A549 (cell line): ENCODE data around the gene CNST. TPM values are rescaled to one million over a fixed set of nuclear protein-coding genes. Genes with fewer than 3 reads are reported as not detected.
A peak's percentile ranks its signal among the peaks of the same experiment; 100 is the strongest.
"Not testable (repeated sequence)": the region's sequence is repeated elsewhere in the genome, so short reads cannot be mapped to it uniquely, and the experiment has no call there.

Source experiments
- ATAC-seq, 2 experiments: fragments of 200-7000 bp in 1 of 2; fragments of >200 bp in 1 of 2; cut with Nextera tagmentation in 1 of 2; cut with Tn5 transposase in 1 of 2; 3 replicates each; pipeline versions ENCODE4 v1.8.0 to v1.9.1; 2018 to 2020; ENCODE audit warnings: mild to moderate bottlenecking in 1 of 2, moderate library complexity in 1 of 2
- CTCF ChIA-PET: fragments of 300-600 bp; sonication (Branson Sonifier 250); formaldehyde crosslinking; extraction: SDS; loops from one replicate; lab custom pipeline; 2021; ENCODE audit warnings: antibody characterized with exemption, inconsistent platforms; lab: Yijun Ruan, JAX
- POLR2A ChIA-PET: fragments of 350-600 bp; formaldehyde crosslinking; extraction: SDS; loops from one replicate; lab custom pipeline; 2021; ENCODE audit warnings: antibody characterized with exemption, inconsistent platforms; lab: Yijun Ruan, JAX
- DNase-seq, 2 experiments: peaks; one replicate each; pipeline versions ENCODE4 v3.0.0 to v3.0.0-alpha.2; 2011 to 2016; ENCODE audit warnings: low read depth in 1 of 2, low spot score in 1 of 2
- FAIRE-seq: peaks from 2 replicates; lab custom pipeline; 2011; peaks lifted over from hg19 to GRCh38; lab: Jason Lieb, UNC
- H3K27ac ChIP-seq, 2 experiments: fragments of >200 bp; sonication (Bioruptor Twin); formaldehyde crosslinking; 3 replicates each; pipeline ENCODE4 v1.5.1; 2016 to 2017
- H3K4me1 ChIP-seq: fragments of >200 bp; sonication (Bioruptor Twin); formaldehyde crosslinking; 3 replicates; pipeline ENCODE4 v1.6.1; 2016
- H3K4me2 ChIP-seq: fragments of >200 bp; sonication (Bioruptor Twin); formaldehyde crosslinking; 3 replicates; pipeline ENCODE4 v1.6.1; 2016
- H3K4me3 ChIP-seq: fragments of >200 bp; sonication (Bioruptor Twin); formaldehyde crosslinking; 3 replicates; pipeline ENCODE4 v1.5.1; 2016
- H3K9me3 ChIP-seq: fragments of >200 bp; sonication (Bioruptor Twin); formaldehyde crosslinking; 3 replicates; pipeline ENCODE4 v1.6.1; 2016
- ATOH8 ChIP-seq: fragments of 250-450 bp; sonication (Bioruptor Pico); IDR thresholded peaks from 2 replicates; pipeline ENCODE4 v1.5.0; 2020; ENCODE audit warnings: low read depth, mild to moderate bottlenecking, moderate library complexity
- CEBPB ChIP-seq, 2 experiments: fragments of >200 bp in 1 of 2; sonication (Bioruptor Twin) in 1 of 2; formaldehyde crosslinking in 1 of 2; IDR thresholded peaks; 2 replicates each; pipeline ENCODE4 v1.6.1; 2012 to 2016
- E2F6 ChIP-seq: IDR thresholded peaks from 2 replicates; pipeline ENCODE4 v1.6.1; 2012; ENCODE audit warnings: low read depth, borderline replicate concordance
- EHF ChIP-seq: fragments of 250-450 bp; sonication (Bioruptor Pico); IDR thresholded peaks from 2 replicates; pipeline ENCODE4 v1.5.0; 2020; ENCODE audit warnings: mild to moderate bottlenecking
- EHMT2 ChIP-seq: fragments of 200-600 bp; sonication (generic); IDR thresholded peaks from 2 replicates; pipeline ENCODE4 v1.6.1; 2016; ENCODE audit warnings: antibody characterized with exemption, low read depth, mild to moderate bottlenecking, moderate library complexity
- ELK1 ChIP-seq: fragments of 150-350 bp; IDR thresholded peaks from 2 replicates; pipeline ENCODE4 v1.6.1; 2014; ENCODE audit warnings: low read depth, mild to moderate bottlenecking, low read length
- FOSL2 ChIP-seq, 2 experiments: fragments of 450-650 bp in 1 of 2; fragments of >200 bp in 1 of 2; sonication (Bioruptor Twin) in 1 of 2; formaldehyde crosslinking; IDR thresholded peaks; 2 replicates each; pipeline versions ENCODE4 v1.5.0 to v1.6.1; 2016 to 2020; ENCODE audit warnings: mild to moderate bottlenecking in 1 of 2, moderate library complexity in 1 of 2
- FOXS1 ChIP-seq: fragments of 250-450 bp; sonication (Bioruptor Pico); IDR thresholded peaks from 2 replicates; pipeline ENCODE4 v1.5.0; 2020; ENCODE audit warnings: mild to moderate bottlenecking, moderate library complexity
- HMGXB4 ChIP-seq: fragments of 250-450 bp; sonication (Bioruptor Pico); IDR thresholded peaks from 2 replicates; pipeline ENCODE4 v1.5.0; 2021; ENCODE audit warnings: mild to moderate bottlenecking, moderate library complexity, borderline replicate concordance
- HOXA7 ChIP-seq: fragments of 250-450 bp; sonication (Bioruptor Pico); IDR thresholded peaks from 2 replicates; pipeline ENCODE4 v1.5.0; 2020; ENCODE audit warnings: mild to moderate bottlenecking, moderate library complexity
- JUN ChIP-seq, 2 experiments: fragments of >200 bp; sonication (Bioruptor Twin); formaldehyde crosslinking; IDR thresholded peaks; 2 replicates in 1 of 2; 3 replicates in 1 of 2; pipeline ENCODE4 v1.6.1; 2016 to 2017
- KDM1A ChIP-seq: fragments of 200-600 bp; sonication (generic); IDR thresholded peaks from 2 replicates; pipeline ENCODE4 v1.6.1; 2016; ENCODE audit warnings: low read depth, mild to moderate bottlenecking
- KDM5A ChIP-seq: fragments of 200-600 bp; sonication (generic); IDR thresholded peaks from 2 replicates; pipeline ENCODE4 v1.6.1; 2016; ENCODE audit warnings: antibody characterized with exemption, mild to moderate bottlenecking
- MAX ChIP-seq: IDR thresholded peaks from 2 replicates; pipeline ENCODE4 v1.6.1; 2012
- MAZ ChIP-seq: fragments of 150-350 bp; IDR thresholded peaks from 2 replicates; pipeline ENCODE4 v1.6.1; 2014; ENCODE audit warnings: antibody characterized with exemption, low read depth, low read length, borderline replicate concordance
- NR3C1 ChIP-seq: fragments of >200 bp; sonication (Bioruptor Twin); formaldehyde crosslinking; IDR thresholded peaks from 3 replicates; pipeline ENCODE4 v1.6.1; 2017
- REST ChIP-seq: fragments of 200-600 bp; sonication (generic); IDR thresholded peaks from 2 replicates; pipeline ENCODE4 v1.6.1; 2016; ENCODE audit warnings: antibody characterized with exemption, mild to moderate bottlenecking, moderate library complexity
- SMC3 ChIP-seq: fragments of >200 bp; sonication (Bioruptor Twin); formaldehyde crosslinking; IDR thresholded peaks from 3 replicates; pipeline ENCODE4 v1.6.1; 2018; ENCODE audit warnings: inconsistent platforms
- SREBF2 ChIP-seq: fragments of 450-650 bp; IDR thresholded peaks from 2 replicates; pipeline ENCODE4 v1.6.1; 2014; ENCODE audit warnings: mild to moderate bottlenecking, moderate library complexity
- WGBS: methylation state at CpG from one replicate; pipeline ENCODE4 v1.1.6; 2017; ENCODE audit errors: missing lambda C conversion rate; 5-methylcytosine and 5-hydroxymethylcytosine counted together
- polyA plus RNA-seq, 4 experiments: library from polyadenylated mRNA; depleted of rRNA in 3 of 4; stranded (reverse); fragments of >200 nt; fragmentation: RNase III in 1 of 4; extraction: RNeasy Plus Mini Kit Qiagen cat#74134 plus additional on column Dnase treatment in 1 of 4; gene quantifications; 2 replicates in 3 of 4; 3 replicates in 1 of 4; pipeline ENCODE4 v1.2.3, GENCODE V29; 2011 to 2017

Gene CNST
- polyA plus RNA-seq, 2 of the 4 experiments (the other 2 are of a cell fraction), result 7.9 to 23.0 TPM

GRCh38 chr1:246689409-246690008 is 123.3 kb downstream of the CNST start (continued):
- no peak for TF ChIP-seq E2F6
- no peak for TF ChIP-seq MAZ
- TF ChIP-seq ATOH8, result no peak
- no peak for TF ChIP-seq ELK1

- no peaks in the 10 kb centered on the region for H3K9me3 ChIP-seq
- ChIA-PET CTCF (interaction anchor here (0.6 to 2.4 kb wide), 18 partner anchors 8 to 1309 kb away, joined by 3 to 17 read pairs (median 5); partner anchors contain the start of gene SCCPDH), POLR2A (no interaction called here)
- peak overlapping the region; percentile 51 to 70; a peak in 5 of 6 replicates for H3K27ac ChIP-seq
- no peaks in the 10 kb centered on the region for H3K4me1 ChIP-seq
- 69% methylated on average over 12 of the region's 12 CpGs for WGBS
- H3K4me3 ChIP-seq, result peak overlapping the region; percentile 39; the same call in 2 of the 3 replicates
- ATAC-seq, result peak in 1 of 2 experiments; percentile 34; a peak in 3 of 6 replicates
- DNase-seq, result no peak
- H3K4me2 ChIP-seq, result peak overlapping the region; percentile 90
- FAIRE-seq, result no peak
- TF ChIP-seq SMC3 (no peak), KDM1A (no peak), EHMT2 (no peak), HOXA7 (CRISPR knock-in tag) (no peak), NR3C1 (no peak), EHF (CRISPR knock-in tag) (no peak), SREBF2 (no peak), MAZ (no peak), HMGXB4 (CRISPR knock-in tag) (no peak), FOSL2 (IDR thresholded peaks at IDR 0.05) (no peak), FOSL2 (CRISPR knock-in tag; IDR thresholded peaks at IDR 0.05) (no peak), FOXS1 (CRISPR knock-in tag) (no peak), CEBPB (IDR thresholded peaks at IDR 0.05) (no peak), JUN (IDR thresholded peaks at IDR 0.05) (no peak)
Observed at GRCh38 chr1:246690100-246690499, 123.8 kb downstream of the CNST start.

GRCh38 chr1:246691622-246692495 is 125.6 kb downstream of the CNST start:
- ChIA-PET POLR2A (no interaction called here), CTCF (interaction anchor here (0.6 to 1.9 kb wide), 4 partner anchors 61 to 96 kb away, joined by 3 to 7 read pairs (median 3); no protein-coding TSS in a partner anchor)
- H3K4me3 ChIP-seq, result no peak overlapping the region
- H3K4me1 ChIP-seq, result no peaks in the 10 kb centered on the region
- no peak for TF ChIP-seq REST
- no peak for TF ChIP-seq MAX
- no peak for TF ChIP-seq KDM5A
- 66% methylated on average over 14 of the region's 15 CpGs for WGBS
- H3K9me3 ChIP-seq, result no peaks in the 10 kb centered on the region
- no peak overlapping the region for H3K4me2 ChIP-seq
- DNase-seq (no peak), ATAC-seq (no peak), FAIRE-seq (no peak)
- H3K27ac ChIP-seq, result no peak overlapping the region

- not testable (repeated sequence) for FAIRE-seq
- CTCF ChIA-PET, result interaction anchor here (0.6 kb wide), 1 partner anchor 60 kb away, joined by 3 read pairs; no protein-coding TSS in a partner anchor
Observed at GRCh38 chr1:246694213-246694895, 128.1 kb downstream of the CNST start.

More at GRCh38 chr1:246694213-246694895, 128.1 kb downstream of the CNST start:
- H3K9me3 ChIP-seq, H3K27ac ChIP-seq, POLR2A ChIA-PET, H3K4me3 ChIP-seq, DNase-seq, H3K4me2 ChIP-seq, H3K4me1 ChIP-seq, ATAC-seq: not testable (repeated sequence)
- WGBS, result 71% methylated on average over 10 of the region's 10 CpGs
